ENCODE data around the gene RUBCNL. TPM values are rescaled to one million over a fixed set of nuclear protein-coding genes. Genes with fewer than 3 reads are reported as not detected.

The RUBCNL gene
- total and polyA plus RNA-seq, 9 donors, result 0.57 to 4.5 (median 1.5) TPM

DNA sequence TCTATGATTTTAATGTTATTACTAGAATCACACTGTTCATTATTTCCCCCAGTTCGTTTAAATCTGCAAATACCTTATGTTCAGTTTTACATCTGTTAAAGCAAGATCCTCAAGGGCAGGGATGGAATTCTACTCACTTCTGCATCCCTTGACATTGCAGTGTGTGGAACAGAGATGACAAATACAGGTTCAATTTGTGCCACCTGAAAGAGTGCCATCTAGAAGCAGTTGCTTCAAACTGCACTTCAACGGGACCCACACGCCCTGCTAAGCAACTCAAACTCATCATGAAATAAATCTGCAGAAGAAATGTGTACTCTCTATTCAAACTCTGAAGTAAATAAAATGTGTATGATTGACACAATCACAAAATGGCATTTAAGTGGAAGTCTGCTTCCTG is 44.5 kb downstream of the RUBCNL start:
- Histone ChIP-seq H3K27me3 (no peaks in the 10 kb centered on the region), H3K4me3 (no peak overlapping the region), H3K9me3 (no peaks in the 10 kb centered on the region), H3K27ac (no peak overlapping the region), H3K4me1 (ENCODE audit: insufficient read depth) (no peaks in the 10 kb centered on the region), H3K36me3 (no peaks in the 10 kb centered on the region)
- TF ChIP-seq EP300 (IDR thresholded peaks at IDR 0.05), result no peak
- no peak for TF ChIP-seq CTCF (IDR thresholded peaks at IDR 0.05)
- no peak for TF ChIP-seq POLR2A (IDR thresholded peaks at IDR 0.05)
- WGBS, 3 donors, result 68 to 76% (median 72%) methylated on average over 3 of the region's 3 CpGs
- intact Hi-C loops (cut with DNase I), result no loop called here
- no peak for DNase-seq

GRCh38 chr13:46341112-46341711 is 45.8 kb downstream of the RUBCNL start:
- no peak for DNase-seq
- H3K4me3 ChIP-seq, result no peak overlapping the region
- H3K36me3 ChIP-seq, result no peaks in the 10 kb centered on the region
- 87 to 91% (median 91%) methylated on average over 1 of the region's 1 CpG for WGBS, 3 donors
- H3K4me1 ChIP-seq (ENCODE audit: insufficient read depth), result no peaks in the 10 kb centered on the region
- no peak overlapping the region for H3K27ac ChIP-seq
- intact Hi-C loops (cut with DNase I), result no loop called here
- H3K9me3 ChIP-seq, result no peaks in the 10 kb centered on the region
- H3K27me3 ChIP-seq, result no peaks in the 10 kb centered on the region
- no peak for TF ChIP-seq POLR2A (IDR thresholded peaks at IDR 0.05)
- no peak for TF ChIP-seq EP300 (IDR thresholded peaks at IDR 0.05)
- no peak for TF ChIP-seq CTCF (IDR thresholded peaks at IDR 0.05)

GRCh38 chr13:46340631-46341111 is 46.4 kb downstream of the RUBCNL start:
- H3K27me3 ChIP-seq, result no peaks in the 10 kb centered on the region
- no peaks in the 10 kb centered on the region for H3K9me3 ChIP-seq
- H3K36me3 ChIP-seq, result no peaks in the 10 kb centered on the region
- TF ChIP-seq CTCF (IDR thresholded peaks at IDR 0.05) (no peak), POLR2A (IDR thresholded peaks at IDR 0.05) (no peak), EP300 (IDR thresholded peaks at IDR 0.05) (no peak)
- no peak overlapping the region for H3K27ac ChIP-seq
- intact Hi-C loops (cut with DNase I), result no loop called here
- no peak for DNase-seq
- H3K4me1 ChIP-seq (ENCODE audit: insufficient read depth), result no peaks in the 10 kb centered on the region
- WGBS, 3 donors, result 97 to 98% (median 97%) methylated on average over 3 of the region's 3 CpGs
- no peak overlapping the region for H3K4me3 ChIP-seq

DNA sequence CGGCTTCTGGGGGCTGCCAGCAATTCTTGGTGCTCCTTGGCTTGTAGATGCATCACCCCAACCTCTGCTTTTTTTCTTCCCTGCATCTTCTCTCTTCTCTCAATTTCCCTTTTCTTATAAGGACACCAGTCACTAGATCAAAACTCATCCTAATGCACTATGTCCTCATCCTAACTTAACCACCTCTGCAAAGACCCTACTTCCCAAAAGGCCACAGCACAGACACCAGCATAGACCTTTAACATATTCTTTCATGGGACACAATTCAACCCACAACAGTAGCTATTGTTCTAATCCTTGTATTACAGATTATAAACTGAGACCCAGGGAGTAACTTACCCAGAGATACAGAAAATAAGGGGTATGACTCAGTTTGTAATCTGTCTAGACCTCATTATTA is 47.0 kb downstream of the RUBCNL start:
- no peaks in the 10 kb centered on the region for H3K4me1 ChIP-seq (ENCODE audit: insufficient read depth)
- H3K27me3 ChIP-seq, result no peaks in the 10 kb centered on the region
- no peak for DNase-seq
- H3K27ac ChIP-seq, result no peak overlapping the region
- WGBS, 3 donors, result 97 to 100% (median 98%) methylated on average over 1 of the region's 1 CpG
- no peak overlapping the region for H3K4me3 ChIP-seq
- H3K9me3 ChIP-seq, result no peaks in the 10 kb centered on the region
- TF ChIP-seq CTCF (IDR thresholded peaks at IDR 0.05) (no peak), POLR2A (IDR thresholded peaks at IDR 0.05) (no peak), EP300 (IDR thresholded peaks at IDR 0.05) (no peak)
- no peaks in the 10 kb centered on the region for H3K36me3 ChIP-seq
- intact Hi-C loops (cut with DNase I), result no loop called here

Measured in ovary (tissue), 9 donors.